HepG2 (cell line): ENCODE results near the gene PDLIM4. TPM values are rescaled to one million over a fixed set of nuclear protein-coding genes. Genes with fewer than 3 reads are reported as not detected.

Experiments used
- ATAC-seq: fragments of 200-7000 bp; cut with Tn5 transposase; 3 replicates; pipeline ENCODE4 v1.9.1; 2020; ENCODE audit warnings: mild to moderate bottlenecking, moderate library complexity
- BruUV-seq: library from RNA; stranded (reverse); fragments of 400-500 nt; replicated peaks from 2 replicates; lab custom pipeline; 2021; lab: Mats Ljungman, UMichigan
- CTCF ChIA-PET: fragments of 300-600 bp; formaldehyde crosslinking; extraction: SDS; loops from one replicate; lab custom pipeline; 2021; ENCODE audit warnings: low total read pairs, inconsistent platforms, low intra/inter-chr PET ratio; lab: Yijun Ruan, JAX
- POLR2A ChIA-PET: fragments of 350-600 bp; sonication (Branson Sonifier 250); formaldehyde crosslinking; loops from one replicate; lab custom pipeline; 2020; ENCODE audit warnings: antibody characterized with exemption, inconsistent platforms; lab: Yijun Ruan, JAX
- DNase-seq: peaks from one replicate; pipeline ENCODE4 v3.0.0-alpha.2; 2015; ENCODE audit warnings: low spot score
- FAIRE-seq: peaks from 3 replicates; lab custom pipeline; 2011; peaks lifted over from hg19 to GRCh38; lab: Jason Lieb, UNC
- H2AFZ ChIP-seq: one replicate; pipeline ENCODE4 v1.6.1; 2011; ENCODE audit warnings: low read length, inconsistent platforms
- H3K27ac ChIP-seq: fragments of 300-600 bp; 3 replicates; pipeline ENCODE4 v1.8.0; 2011; ENCODE audit warnings: mixed run types, mild to moderate bottlenecking, mixed read lengths, low read length, inconsistent platforms; ENCODE audit not compliant: insufficient read depth; ENCODE audit errors: extremely low read length
- H3K27me3 ChIP-seq, 2 experiments: fragments of 200-600 bp in 1 of 2; 2 replicates in 1 of 2; 3 replicates in 1 of 2; pipeline versions ENCODE4 v1.6.0 to v1.8.0; 2011; ENCODE audit warnings: low read length in 2 of 2, mild to moderate bottlenecking in 2 of 2, moderate library complexity in 2 of 2, inconsistent platforms in 1 of 2; ENCODE audit not compliant: insufficient read depth in 2 of 2, control insufficient read depth in 1 of 2
- H3K36me3 ChIP-seq, 2 experiments: fragments of 200-600 bp in 1 of 2; replicated peaks in 1 of 2; 2 replicates in 1 of 2; 3 replicates in 1 of 2; pipeline versions ENCODE4 v1.5.1 to v1.8.0; 2011; ENCODE audit warnings: low read length in 2 of 2, inconsistent platforms in 1 of 2; ENCODE audit not compliant: insufficient read depth in 2 of 2, control insufficient read depth in 1 of 2
- H3K4me1 ChIP-seq: 2 replicates; pipeline ENCODE4 v1.5.1; 2012; ENCODE audit warnings: low read length, inconsistent platforms; ENCODE audit not compliant: insufficient read depth
- H3K4me2 ChIP-seq: 2 replicates; pipeline ENCODE4 v1.6.0; 2011; ENCODE audit warnings: low read depth, low read length, inconsistent platforms
- H3K4me3 ChIP-seq, 3 experiments: fragments of 200-600 bp in 1 of 3; sonication (generic), shearing (Covaris generic) in 1 of 3; replicated peaks in 1 of 3; 2 replicates each; pipeline ENCODE4 v1.5.1; 2011 to 2016; ENCODE audit warnings: low read length in 3 of 3, inconsistent platforms in 2 of 3, low read depth in 2 of 3, mild to moderate bottlenecking in 2 of 3, control low read depth in 1 of 3, mixed read lengths in 1 of 3; ENCODE audit not compliant: insufficient read depth in 1 of 3
- H3K79me2 ChIP-seq: one replicate; pipeline ENCODE4 v1.6.1; 2011; ENCODE audit warnings: low read length, inconsistent platforms; ENCODE audit not compliant: insufficient read depth
- H3K9ac ChIP-seq: 2 replicates; pipeline ENCODE4 v1.6.0; 2011; ENCODE audit warnings: mild to moderate bottlenecking, low read depth, low read length, inconsistent platforms; ENCODE audit not compliant: insufficient read depth
- H3K9me3 ChIP-seq: 2 replicates; pipeline ENCODE4 v1.5.1; 2012; ENCODE audit warnings: mild to moderate bottlenecking, low read length
- H4K20me1 ChIP-seq: 2 replicates; pipeline ENCODE4 v1.6.0; 2011; ENCODE audit warnings: inconsistent platforms, mild to moderate bottlenecking, low read length, moderate library complexity; ENCODE audit not compliant: insufficient read depth
- EED ChIP-seq: sonication (generic); formaldehyde crosslinking; IDR thresholded peaks from 2 replicates; pipeline ENCODE4 v1.5.0; 2020; ENCODE audit warnings: mild to moderate bottlenecking, missing genetic modification reagents
- HCFC1 ChIP-seq: fragments of 150-350 bp; IDR thresholded peaks from 2 replicates; pipeline ENCODE4 v1.6.1; 2014; ENCODE audit warnings: low read depth, low read length
- KDM5B ChIP-seq: sonication (generic); formaldehyde crosslinking; IDR thresholded peaks from 2 replicates; pipeline ENCODE4 v1.4.0; 2020; ENCODE audit warnings: missing genetic modification reagents, mild to moderate bottlenecking, borderline replicate concordance
- NBN ChIP-seq: fragments of 450-650 bp; conservative IDR thresholded peaks from 2 replicates; pipeline ENCODE4 v1.6.1; 2017
- NFKBIZ ChIP-seq: IDR thresholded peaks from 2 replicates; pipeline ENCODE4 v1.6.1; 2018; ENCODE audit warnings: missing genetic modification reagents, missing compliant biosample characterization
- PHF20 ChIP-seq: sonication (generic); formaldehyde crosslinking; IDR thresholded peaks from 2 replicates; pipeline ENCODE4 v1.5.0; 2020; ENCODE audit warnings: mild to moderate bottlenecking, missing genetic modification reagents
- SNAI1 ChIP-seq: sonication (generic); formaldehyde crosslinking; IDR thresholded peaks from 2 replicates; pipeline ENCODE4 v1.5.0; 2020; ENCODE audit warnings: mild to moderate bottlenecking, missing genetic modification reagents, borderline replicate concordance
- ZBTB1 ChIP-seq: sonication (generic); formaldehyde crosslinking; IDR thresholded peaks from 2 replicates; pipeline ENCODE4 v1.4.0; 2020; ENCODE audit warnings: missing genetic modification reagents, borderline replicate concordance
- ZNF160 ChIP-seq: sonication (generic); formaldehyde crosslinking; IDR thresholded peaks from 2 replicates; pipeline ENCODE4 v1.8.0; 2022; ENCODE audit warnings: mild to moderate bottlenecking, inconsistent platforms, missing genetic modification reagents
- ZNF333 ChIP-seq: sonication (generic); formaldehyde crosslinking; IDR thresholded peaks from 2 replicates; pipeline ENCODE4 v1.4.0; 2020; ENCODE audit warnings: mild to moderate bottlenecking, missing genetic modification reagents, borderline replicate concordance
- ZNF572 ChIP-seq: sonication (generic); formaldehyde crosslinking; IDR thresholded peaks from 2 replicates; pipeline ENCODE4 v1.5.1; 2020; ENCODE audit warnings: mild to moderate bottlenecking, missing genetic modification reagents
- ZNF781 ChIP-seq: sonication (generic); formaldehyde crosslinking; IDR thresholded peaks from 2 replicates; pipeline ENCODE4 v1.5.1; 2020; ENCODE audit warnings: borderline replicate concordance, mild to moderate bottlenecking, missing genetic modification reagents; ENCODE audit errors: not compliant biosample characterization
- ZSCAN12 ChIP-seq: sonication (generic); formaldehyde crosslinking; IDR thresholded peaks from 2 replicates; pipeline ENCODE4 v1.9.0; 2021; ENCODE audit warnings: mild to moderate bottlenecking, missing genetic modification reagents
- ZSCAN25 ChIP-seq: sonication (generic); formaldehyde crosslinking; IDR thresholded peaks from 2 replicates; pipeline ENCODE4 v1.8.0; 2022; ENCODE audit warnings: mild to moderate bottlenecking, missing genetic modification reagents
- WGBS: methylation state at CpG from one replicate; pipeline ENCODE4 v1.1.6; 2017; ENCODE audit warnings: low lambda C conversion rate; 5-methylcytosine and 5-hydroxymethylcytosine counted together
- in situ Hi-C: cut with HindIII; loops from 2 replicates; pipeline ENCODE4 v1.10.0; 2017; ENCODE audit warnings: low pct_unique_long_range_greater_than_20kb; ENCODE audit not compliant: extremely low pct_ligation_motif_present
- intact Hi-C: fragments of 100-400 bp; cut with micrococcal nuclease; formaldehyde crosslinking; loops from one replicate; pipeline ENCODE4 v1.10.0; 2022; ENCODE audit not compliant: unreplicated experiment
- polyA plus RNA-seq, 8 experiments: library from polyadenylated mRNA; depleted of rRNA in 3 of 8; stranded (reverse) in 7 of 8; unstranded in 1 of 8; fragments of >200 nt; fragmentation: Illumina TruSeq in 4 of 8; extraction: Trizol in 4 of 8; gene quantifications; 2 replicates each; pipeline versions ENCODE4 v1.2.1 to v1.2.3, GENCODE V29; 2011 to 2016; ENCODE audit warnings: low read depth in 4 of 8, missing spikeins in 1 of 8, mixed read lengths in 1 of 8; ENCODE audit not compliant: insufficient read depth in 1 of 8
- total RNA-seq, 5 experiments: library from RNA; depleted of rRNA; stranded (reverse); fragments of >200 nt; fragmentation: Illumina TruSeq; extraction: Trizol; gene quantifications; 2 replicates each; pipeline ENCODE4 v1.2.3, GENCODE V29; 2016; ENCODE audit warnings: low read depth in 1 of 5

PDLIM4 gene
- total and polyA plus RNA-seq, 2 of the 13 experiments (the other 11 are each of a cell fraction or from before 2014, with no cell fraction given) = 1.1 to 2.3 TPM

GRCh38 chr5:132209131-132209530 is 48.4 kb upstream of the PDLIM4 start:
- Histone ChIP-seq H4K20me1 (no peaks in the 10 kb centered on the region), H3K4me1 (no peaks in the 10 kb centered on the region), H3K79me2 (no peaks in the 10 kb centered on the region), H3K9ac (no peak overlapping the region), H3K4me2 (no peak overlapping the region), H3K9me3 (no peaks in the 10 kb centered on the region), H2AFZ (no peak overlapping the region), H3K4me3 (no peak overlapping the region), H3K27me3 (no peaks in the 10 kb centered on the region), H3K36me3 (peaks cover 16 to 68% of the 10 kb centered on the region in 2 experiments), H3K27ac (no peak overlapping the region)
- TF ChIP-seq HCFC1 (no peak), ZSCAN25 (CRISPR knock-in tag) (no peak), EED (no peak), SNAI1 (CRISPR knock-in tag) (no peak), PHF20 (no peak), NFKBIZ (no peak), NBN (no peak), ZBTB1 (CRISPR knock-in tag) (no peak), KDM5B (no peak), ZNF160 (CRISPR knock-in tag) (no peak), ZNF781 (CRISPR knock-in tag) (no peak), ZSCAN12 (CRISPR knock-in tag) (no peak), ZNF333 (CRISPR knock-in tag) (no peak), ZNF572 (CRISPR knock-in tag) (no peak)
- CTCF ChIA-PET = no interaction called here
- intact Hi-C loops = no loop called here
- BruUV-seq = no TSS peak
- no peak for ATAC-seq
- 90% methylated on average over 9 of the region's 9 CpGs for WGBS
- in situ Hi-C loops = no loop called here
- POLR2A ChIA-PET = no interaction called here
- no peak for DNase-seq
- FAIRE-seq = no peak
